HCT116 (cell line): ENCODE data around the gene PGGT1B.

Experiments used
- ATF3 ChIP-seq: IDR thresholded peaks from 2 replicates; pipeline ENCODE4 v1.6.1; 2012
- CBX3 ChIP-seq: IDR thresholded peaks from 2 replicates; pipeline ENCODE4 v1.6.1; 2012; ENCODE audit warnings: low read depth
- CTCF ChIP-seq, 3 experiments: fragments of 200-600 bp in 1 of 3; sonication (generic) in 1 of 3; IDR thresholded peaks in 2 of 3; conservative IDR thresholded peaks in 1 of 3; 2 replicates each; pipeline ENCODE4 v1.5.1; 2012 to 2017; ENCODE audit warnings: low read depth in 2 of 3, low read length in 2 of 3, antibody characterized with exemption in 1 of 3, borderline replicate concordance in 1 of 3, control low read depth in 1 of 3, mild to moderate bottlenecking in 1 of 3, mixed read lengths in 1 of 3, mixed run types in 1 of 3, moderate library complexity in 1 of 3; ENCODE audit not compliant: insufficient read depth in 1 of 3
- MAX ChIP-seq: IDR thresholded peaks from 2 replicates; pipeline ENCODE4 v1.6.1; 2012
- POLR2A ChIP-seq: IDR thresholded peaks from 2 replicates; pipeline ENCODE4 v1.7.0; 2011; ENCODE audit warnings: borderline replicate concordance; ENCODE audit not compliant: insufficient read depth, insufficient read length; ENCODE audit errors: extremely low read depth
- POLR2AphosphoS5 ChIP-seq: IDR thresholded peaks from 2 replicates; pipeline ENCODE4 v1.6.1; 2011; ENCODE audit warnings: mild to moderate bottlenecking, low read depth, low read length, moderate library complexity
- ZFX ChIP-seq: fragments of 450-650 bp; IDR thresholded peaks from 2 replicates; pipeline ENCODE4 v1.6.1; 2017
- ZNF274 ChIP-seq: fragments of 200-500 bp; sonication (Bioruptor generic); IDR thresholded peaks from 2 replicates; pipeline ENCODE4 v1.6.1; 2014; ENCODE audit warnings: mild to moderate bottlenecking, low read depth, low read length, inconsistent platforms

GRCh38 chr5:115191474-115192031, 71.1 kb downstream of the PGGT1B start:
- TF ChIP-seq POLR2AphosphoS5, result no peak
- no peak for TF ChIP-seq ZNF274
- no peak for TF ChIP-seq CTCF (IDR thresholded peaks at IDR 0.05 in 2 of 3, conservative IDR thresholded peaks at IDR 0.05 in 1 of 3; ENCODE audit: borderline replicate concordance in 1 of 3, insufficient read depth in 1 of 3, low read depth in 2 of 3, low read length in 2 of 3)
- TF ChIP-seq CBX3, result no peak
- TF ChIP-seq ATF3, result no peak
- no peak for TF ChIP-seq POLR2A
- TF ChIP-seq ZFX, result no peak
- no peak for TF ChIP-seq MAX
